Measurements from ENCODE around the gene NUMB.

DNA sequence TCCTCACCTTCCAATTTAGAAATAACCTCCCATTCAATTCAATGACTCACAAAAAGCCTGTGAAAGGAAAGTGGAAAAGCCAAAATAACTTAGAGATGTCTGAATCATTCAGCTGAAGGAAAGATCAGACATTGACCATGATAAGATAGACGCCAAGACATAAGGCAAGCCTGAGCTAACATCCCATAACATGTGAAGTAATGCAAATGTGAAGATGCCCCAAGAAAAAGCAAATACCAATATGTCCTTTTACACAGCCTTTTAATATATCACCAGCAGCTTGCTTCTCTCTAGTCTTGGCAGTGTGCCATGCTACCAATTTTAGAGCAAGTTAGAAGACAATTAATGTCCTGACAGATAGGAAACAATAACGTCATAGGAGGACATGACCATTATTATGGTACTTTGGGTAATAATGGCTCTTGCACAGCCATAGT, 2.4 kb upstream of the NUMB start:
- TF ChIP-seq, protein P1, sequence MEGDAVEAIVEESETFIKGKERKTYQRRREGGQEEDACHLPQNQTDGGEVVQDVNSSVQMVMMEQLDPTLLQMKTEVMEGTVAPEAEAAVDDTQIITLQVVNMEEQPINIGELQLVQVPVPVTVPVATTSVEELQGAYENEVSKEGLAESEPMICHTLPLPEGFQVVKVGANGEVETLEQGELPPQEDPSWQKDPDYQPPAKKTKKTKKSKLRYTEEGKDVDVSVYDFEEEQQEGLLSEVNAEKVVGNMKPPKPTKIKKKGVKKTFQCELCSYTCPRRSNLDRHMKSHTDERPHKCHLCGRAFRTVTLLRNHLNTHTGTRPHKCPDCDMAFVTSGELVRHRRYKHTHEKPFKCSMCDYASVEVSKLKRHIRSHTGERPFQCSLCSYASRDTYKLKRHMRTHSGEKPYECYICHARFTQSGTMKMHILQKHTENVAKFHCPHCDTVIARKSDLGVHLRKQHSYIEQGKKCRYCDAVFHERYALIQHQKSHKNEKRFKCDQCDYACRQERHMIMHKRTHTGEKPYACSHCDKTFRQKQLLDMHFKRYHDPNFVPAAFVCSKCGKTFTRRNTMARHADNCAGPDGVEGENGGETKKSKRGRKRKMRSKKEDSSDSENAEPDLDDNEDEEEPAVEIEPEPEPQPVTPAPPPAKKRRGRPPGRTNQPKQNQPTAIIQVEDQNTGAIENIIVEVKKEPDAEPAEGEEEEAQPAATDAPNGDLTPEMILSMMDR (IDR thresholded peaks at IDR 0.05), result no peak
- no peak for TF ChIP-seq POLR2A (IDR thresholded peaks at IDR 0.05)
